ENCODE measurements around the gene FLNB.
A peak's percentile ranks its signal among the peaks of the same experiment; 100 is the strongest.

The FLNB gene

DNA sequence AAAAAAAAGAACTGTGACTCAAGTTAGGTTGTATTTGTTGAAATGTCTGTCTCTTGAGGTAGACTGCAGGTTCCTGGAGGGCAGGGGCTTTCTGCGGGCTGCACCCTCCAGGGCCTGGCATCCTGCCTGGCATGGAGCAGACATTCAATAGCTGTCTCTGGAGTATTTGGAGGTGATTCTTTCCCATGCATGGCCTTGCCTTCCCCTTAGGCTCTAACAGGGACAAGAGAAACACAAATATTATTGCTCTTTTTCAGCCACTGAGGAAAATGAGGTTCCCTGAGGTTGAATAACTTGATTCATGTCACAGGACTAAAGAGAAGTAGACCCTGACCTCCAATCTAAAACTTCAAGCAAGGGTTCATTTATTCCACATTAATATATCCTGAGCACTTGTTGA, 18.6 kb upstream of the FLNB start (continued):
- TF ChIP-seq, protein P1, sequence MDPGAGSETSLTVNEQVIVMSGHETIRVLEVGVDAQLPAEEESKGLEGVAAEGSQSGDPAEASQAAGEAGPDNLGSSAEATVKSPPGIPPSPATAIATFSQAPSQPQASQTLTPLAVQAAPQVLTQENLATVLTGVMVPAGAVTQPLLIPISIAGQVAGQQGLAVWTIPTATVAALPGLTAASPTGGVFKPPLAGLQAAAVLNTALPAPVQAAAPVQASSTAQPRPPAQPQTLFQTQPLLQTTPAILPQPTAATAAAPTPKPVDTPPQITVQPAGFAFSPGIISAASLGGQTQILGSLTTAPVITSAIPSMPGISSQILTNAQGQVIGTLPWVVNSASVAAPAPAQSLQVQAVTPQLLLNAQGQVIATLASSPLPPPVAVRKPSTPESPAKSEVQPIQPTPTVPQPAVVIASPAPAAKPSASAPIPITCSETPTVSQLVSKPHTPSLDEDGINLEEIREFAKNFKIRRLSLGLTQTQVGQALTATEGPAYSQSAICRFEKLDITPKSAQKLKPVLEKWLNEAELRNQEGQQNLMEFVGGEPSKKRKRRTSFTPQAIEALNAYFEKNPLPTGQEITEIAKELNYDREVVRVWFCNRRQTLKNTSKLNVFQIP (CRISPR knock-in tag; IDR thresholded peaks at IDR 0.05; ENCODE audit: borderline replicate concordance, low read depth): no peak
- no peak for TF ChIP-seq GLIS3 (CRISPR knock-in tag; IDR thresholded peaks at IDR 0.05)
- no peak for TF ChIP-seq CSRNP3 (CRISPR knock-in tag; IDR thresholded peaks at IDR 0.05)
- TF ChIP-seq PPARA (CRISPR knock-in tag; IDR thresholded peaks at IDR 0.05; ENCODE audit: borderline replicate concordance): no peak
- no peak for TF ChIP-seq SNAI2 (CRISPR knock-in tag; IDR thresholded peaks at IDR 0.05)
- TF ChIP-seq ZNF565 (CRISPR knock-in tag; conservative IDR thresholded peaks at IDR 0.05; ENCODE audit: low read depth): no peak
- TF ChIP-seq CSDC2 (CRISPR knock-in tag; IDR thresholded peaks at IDR 0.05): no peak
- TF ChIP-seq, protein P2, sequence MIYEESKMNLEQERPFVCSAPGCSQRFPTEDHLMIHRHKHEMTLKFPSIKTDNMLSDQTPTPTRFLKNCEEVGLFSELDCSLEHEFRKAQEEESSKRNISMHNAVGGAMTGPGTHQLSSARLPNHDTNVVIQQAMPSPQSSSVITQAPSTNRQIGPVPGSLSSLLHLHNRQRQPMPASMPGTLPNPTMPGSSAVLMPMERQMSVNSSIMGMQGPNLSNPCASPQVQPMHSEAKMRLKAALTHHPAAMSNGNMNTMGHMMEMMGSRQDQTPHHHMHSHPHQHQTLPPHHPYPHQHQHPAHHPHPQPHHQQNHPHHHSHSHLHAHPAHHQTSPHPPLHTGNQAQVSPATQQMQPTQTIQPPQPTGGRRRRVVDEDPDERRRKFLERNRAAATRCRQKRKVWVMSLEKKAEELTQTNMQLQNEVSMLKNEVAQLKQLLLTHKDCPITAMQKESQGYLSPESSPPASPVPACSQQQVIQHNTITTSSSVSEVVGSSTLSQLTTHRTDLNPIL (CRISPR knock-in tag; IDR thresholded peaks at IDR 0.05; ENCODE audit: low read depth): no peak

- ATAC-seq: no peak
- TF ChIP-seq OSR1 (CRISPR knock-in tag; IDR thresholded peaks at IDR 0.05): no peak
- TF ChIP-seq BACH2 (CRISPR knock-in tag; IDR thresholded peaks at IDR 0.05; ENCODE audit: borderline replicate concordance): no peak
- no peak for TF ChIP-seq ZC3H10 (CRISPR knock-in tag; IDR thresholded peaks at IDR 0.05)
- TF ChIP-seq PPARA (CRISPR knock-in tag; IDR thresholded peaks at IDR 0.05; ENCODE audit: borderline replicate concordance): no peak
- TF ChIP-seq, protein P1 (CRISPR knock-in tag; IDR thresholded peaks at IDR 0.05; ENCODE audit: borderline replicate concordance, low read depth): no peak
- no peak for TF ChIP-seq ESRRG (CRISPR knock-in tag; IDR thresholded peaks at IDR 0.05)
- no peak for TF ChIP-seq ZFP30 (CRISPR knock-in tag; IDR thresholded peaks at IDR 0.05)
- no peak for TF ChIP-seq ZNF8 (CRISPR knock-in tag; IDR thresholded peaks at IDR 0.05)
- no peak for TF ChIP-seq ZNF565 (CRISPR knock-in tag; conservative IDR thresholded peaks at IDR 0.05; ENCODE audit: low read depth)
- TF ChIP-seq TOX (CRISPR knock-in tag; IDR thresholded peaks at IDR 0.05; ENCODE audit: borderline replicate concordance): no peak
- TF ChIP-seq CSDC2 (CRISPR knock-in tag; IDR thresholded peaks at IDR 0.05): no peak
These were observed 15.6 kb upstream of the FLNB start for GRCh38 chr3:57992452-57993213.

DNA sequence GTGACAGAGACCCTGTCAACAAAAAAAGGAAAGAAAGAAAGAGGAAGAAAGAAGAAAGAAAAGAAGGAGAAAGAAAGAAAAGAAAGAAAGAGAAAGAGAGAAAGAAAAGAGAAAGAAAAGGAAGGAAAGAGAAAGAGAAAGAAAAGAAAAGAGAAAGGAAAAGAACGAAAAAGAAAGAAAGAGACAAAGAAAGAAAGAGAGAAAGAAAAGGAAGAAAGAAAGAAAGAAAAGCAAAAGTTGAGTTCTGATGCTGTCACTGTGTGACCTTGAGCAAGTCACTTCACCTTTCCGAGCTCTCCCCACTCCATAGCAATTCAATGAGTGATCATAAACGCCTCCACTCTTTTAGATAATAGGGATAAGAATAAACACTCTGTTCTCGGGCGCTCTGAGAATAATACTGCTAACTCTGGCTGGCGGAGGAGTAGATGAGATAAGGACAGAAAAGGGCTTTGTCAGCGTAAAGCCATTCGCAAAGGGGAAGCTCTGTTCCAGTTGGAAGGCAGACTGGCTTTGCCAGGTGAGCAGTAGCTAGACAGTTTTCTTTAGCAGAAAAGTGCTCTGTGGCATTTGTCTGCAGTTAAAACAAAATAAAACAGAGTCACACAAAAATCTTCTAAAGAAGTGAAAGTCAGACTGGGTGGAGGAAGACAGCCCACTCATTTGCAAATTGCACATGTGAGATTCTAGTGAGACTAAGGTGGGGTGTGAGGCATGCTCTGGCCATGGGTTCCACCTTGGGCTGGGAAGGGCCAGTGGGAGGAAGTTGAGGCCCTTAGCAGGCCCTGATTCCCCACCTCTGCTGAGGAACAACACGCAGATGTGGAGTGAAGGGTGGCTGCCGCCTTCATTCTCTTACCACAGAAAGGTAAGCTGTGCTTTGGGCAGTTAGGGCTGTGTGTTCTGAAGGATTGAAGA, 9.6 kb upstream of the FLNB start:
- ATAC-seq: peak; percentile 69
- no peak; the same call in 1 of the 2 replicates for TF ChIP-seq ISL1 (CRISPR knock-in tag; IDR thresholded peaks at IDR 0.05)
- TF ChIP-seq ARNTL (CRISPR knock-in tag; IDR thresholded peaks at IDR 0.05; ENCODE audit: borderline replicate concordance, low read depth): no peak
- no peak for TF ChIP-seq ZFP3 (CRISPR knock-in tag; IDR thresholded peaks at IDR 0.05)
- no peak for TF ChIP-seq OSR1 (CRISPR knock-in tag; IDR thresholded peaks at IDR 0.05)
- no peak for TF ChIP-seq ESRRG (CRISPR knock-in tag; IDR thresholded peaks at IDR 0.05)
- no peak for TF ChIP-seq ZNF70 (CRISPR knock-in tag; IDR thresholded peaks at IDR 0.05)
- TF ChIP-seq BACH2 (CRISPR knock-in tag; IDR thresholded peaks at IDR 0.05; ENCODE audit: borderline replicate concordance): no peak
- TF ChIP-seq SNAI2 (CRISPR knock-in tag; IDR thresholded peaks at IDR 0.05): no peak
- TF ChIP-seq, protein P2 (CRISPR knock-in tag; IDR thresholded peaks at IDR 0.05; ENCODE audit: low read depth): no peak

All from SK-N-SH treated with all-trans-retinoic acid at 6 μM for 48 hours (cell line).